B cell (primary cell): Measurements from ENCODE around the gene P2RX6.

Experiments
- CTCF ChIP-seq: fragments of 200-600 bp; IDR thresholded peaks from one replicate; pipeline ENCODE4 v1.8.0; 2022; ENCODE audit warnings: antibody characterized with exemption, mild to moderate bottlenecking
- EZH2 ChIP-seq: IDR thresholded peaks from 2 replicates; pipeline ENCODE4 v1.6.1; 2012; ENCODE audit warnings: borderline replicate concordance, low read depth, mild to moderate bottlenecking, moderate library complexity, low read length; ENCODE audit not compliant: insufficient read depth, poor library complexity, severe bottlenecking

GRCh38 chr22:20973634-20974286, 41.2 kb upstream of the P2RX6 start:
- TF ChIP-seq EZH2 (no peak), CTCF (no peak)
